GM12801 (cell line): ENCODE measurements around the gene SECTM1.

ENCODE experiments used
- CTCF ChIP-seq: IDR thresholded peaks from one replicate; pipeline ENCODE4 v1.5.1; 2011; ENCODE audit warnings: control low read depth; ENCODE audit not compliant: insufficient read length; ENCODE audit errors: extremely low read depth

The SECTM1 gene

GRCh38 chr17:82375359-82376041 is 41.9 kb upstream of the SECTM1 start:
- TF ChIP-seq CTCF = no peak

- TF ChIP-seq CTCF = no peak
Observed at GRCh38 chr17:82374626-82375331, 41.2 kb upstream of the SECTM1 start.

- TF ChIP-seq CTCF = no peak
Observed at GRCh38 chr17:82373731-82374625, 40.4 kb upstream of the SECTM1 start.

DNA sequence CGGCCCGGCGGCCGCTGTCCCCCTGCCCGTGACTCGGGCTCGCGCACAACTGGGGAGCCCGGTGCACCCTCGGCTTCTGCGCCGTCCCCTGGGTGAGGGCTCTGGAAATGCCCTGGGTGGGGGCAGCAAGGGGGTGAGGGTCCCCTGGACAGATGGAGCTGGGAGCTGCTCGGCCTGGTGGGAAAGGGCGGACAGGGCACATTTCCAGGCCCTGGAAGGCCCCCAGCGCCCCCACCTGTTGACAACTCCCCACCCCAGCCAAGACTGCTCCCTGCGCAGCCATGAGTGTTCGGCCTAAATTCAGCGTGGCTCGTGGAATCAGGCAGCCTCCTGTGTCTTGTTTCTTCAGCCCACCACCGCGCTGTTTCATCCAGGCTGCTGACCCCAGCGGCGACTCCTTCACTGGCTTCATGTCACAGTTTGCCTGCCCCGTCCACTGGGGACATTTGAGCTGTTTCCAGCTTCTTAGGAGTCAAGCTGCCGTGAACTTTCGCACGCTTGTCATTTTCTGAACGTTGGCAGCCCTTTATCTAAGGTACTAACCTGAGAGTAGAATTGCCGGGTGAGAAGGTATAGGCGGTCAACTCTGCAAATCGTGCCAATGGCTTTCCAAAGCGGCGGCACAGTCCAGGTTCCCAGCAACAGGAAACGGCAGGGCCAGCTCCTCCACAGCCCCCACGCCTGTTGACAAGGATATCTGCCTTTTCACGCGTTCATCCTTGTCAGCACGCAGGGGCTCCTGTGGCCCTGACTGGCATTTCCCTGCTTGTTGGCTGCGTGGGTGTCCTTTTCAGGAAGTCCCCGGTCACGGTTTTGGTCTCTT is 38.9 kb upstream of the SECTM1 start:
- TF ChIP-seq CTCF = no peak

DNA sequence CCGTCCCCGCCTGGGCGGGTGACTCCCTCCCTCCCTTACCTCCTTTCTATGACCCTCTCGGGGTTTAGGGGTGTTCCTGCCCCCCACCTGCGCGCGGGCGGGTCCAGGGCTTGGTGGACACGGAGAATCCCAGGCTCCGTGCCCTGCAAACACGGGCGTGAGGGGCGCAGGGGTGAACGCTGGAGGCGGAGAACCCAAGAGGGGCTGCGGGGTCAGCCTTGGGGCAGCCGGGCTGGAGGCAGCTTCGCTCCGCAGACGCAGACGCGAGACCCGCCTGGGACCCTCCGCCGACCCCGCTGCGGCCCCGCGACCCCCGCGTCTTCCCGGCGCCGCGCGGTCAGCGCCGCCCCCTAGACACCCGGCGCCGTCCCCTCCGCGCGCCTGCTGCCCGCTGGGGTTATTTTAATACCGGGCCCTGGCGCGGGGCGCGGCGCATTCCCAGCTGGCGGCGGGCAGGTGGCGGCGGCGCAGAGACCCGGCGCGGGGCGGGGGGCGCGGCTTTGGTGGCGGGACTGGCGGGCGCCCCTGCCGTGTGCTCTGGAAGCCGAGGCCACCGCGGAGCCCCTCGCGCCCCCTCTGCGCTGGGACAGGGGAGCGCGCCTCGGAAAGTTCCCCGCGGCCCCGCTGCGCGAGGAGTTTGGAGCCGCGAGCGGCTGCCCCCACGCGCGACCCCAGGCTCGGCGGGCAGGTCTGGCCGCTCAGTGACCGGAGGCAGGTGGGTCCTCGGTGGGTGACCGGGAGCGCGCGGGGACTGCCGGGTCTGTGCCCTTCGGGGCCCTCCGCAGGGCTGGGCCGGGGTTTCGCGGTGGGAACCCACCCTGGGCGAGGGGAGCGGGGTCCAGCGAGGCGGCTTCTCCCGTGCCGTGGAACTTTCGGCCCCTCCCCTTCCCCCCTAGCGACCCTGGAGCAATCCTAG is 38.0 kb upstream of the SECTM1 start, which contains the start of gene UTS2R:
UTS2R (plus strand) TSS at position 433 of the 916 bp plus-strand sequence. CDS start 2,560 bp downstream, outside the sequence.
- TF ChIP-seq CTCF = no peak

DNA sequence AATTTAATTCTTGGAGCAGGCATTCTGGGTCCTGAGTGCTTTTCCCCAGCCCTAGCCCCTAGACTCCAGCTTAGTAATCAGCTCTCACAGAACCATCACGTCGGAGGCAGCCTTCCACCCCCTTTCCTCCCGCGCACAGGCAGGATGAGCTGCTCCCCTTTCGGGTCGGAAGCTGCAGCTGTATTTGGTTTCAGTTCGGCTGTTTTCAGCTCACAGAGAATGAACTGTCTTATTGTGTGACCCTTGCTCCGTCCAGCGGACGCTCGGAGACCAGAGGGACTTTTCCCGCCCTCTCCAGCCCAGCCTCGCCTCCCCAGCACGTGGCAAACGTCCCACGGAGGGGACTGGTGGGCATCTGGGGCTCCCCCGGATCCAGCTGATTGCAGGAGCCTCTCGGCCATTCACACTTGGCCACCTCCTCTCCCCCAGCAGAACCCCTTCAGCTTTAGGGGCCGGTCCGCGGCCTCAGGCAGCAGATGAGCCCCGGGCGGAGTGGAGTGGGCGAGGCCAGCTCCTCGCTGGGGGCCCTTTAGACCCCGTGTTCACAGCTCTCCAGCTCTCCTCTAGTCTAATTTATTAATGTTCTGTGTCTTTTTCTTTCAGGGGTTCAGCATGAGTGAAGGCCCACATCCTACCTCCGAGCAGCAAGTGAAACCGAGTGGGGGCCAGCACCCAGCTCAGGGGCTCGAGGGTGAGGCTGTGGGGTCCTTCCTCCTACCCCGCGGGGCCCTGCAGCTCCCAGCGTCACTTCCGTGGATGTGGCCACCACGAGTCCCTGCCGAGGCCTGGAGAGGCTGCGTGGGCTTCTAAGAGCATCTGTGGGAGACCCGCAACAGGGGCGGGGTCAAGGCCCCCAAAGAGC is 37.1 kb upstream of the SECTM1 start:
- TF ChIP-seq CTCF = no peak
